Subcutaneous adipose tissue (tissue), 4 donors: ENCODE results near the gene KLHL12. TPM values are rescaled to one million over a fixed set of nuclear protein-coding genes. Genes with fewer than 3 reads are reported as not detected.

Experiments used
- CTCF ChIP-seq: fragments of 450-650 bp; IDR thresholded peaks from one replicate; pipeline ENCODE4 v1.5.1; 2016; ENCODE audit warnings: low read depth, mild to moderate bottlenecking, control low read depth, antibody characterized with exemption, moderate library complexity
- total RNA-seq, 4 donors: library from RNA; depleted of rRNA; stranded (reverse); fragments of >200 nt; gene quantifications; one replicate each; pipeline ENCODE4 v1.1.0, GENCODE V29; 2016

Gene KLHL12
- total RNA-seq, 4 donors from 2014 or later = 18.1 to 25.3 (median 22.2) TPM

- no peak for TF ChIP-seq CTCF
These were observed 68.1 kb downstream of the KLHL12 start for GRCh38 chr1:202858789-202859414.

GRCh38 chr1:202858331-202858730 lies 68.7 kb downstream of the KLHL12 start:
- no peak for TF ChIP-seq CTCF

- TF ChIP-seq CTCF = no peak
These were observed 69.9 kb downstream of the KLHL12 start for GRCh38 chr1:202857136-202857610.

GRCh38 chr1:202856014-202856413 lies 71.0 kb downstream of the KLHL12 start:
- TF ChIP-seq CTCF = no peak

- TF ChIP-seq CTCF = no peak
These were observed 72.2 kb downstream of the KLHL12 start for GRCh38 chr1:202854787-202855186.

- no peak for TF ChIP-seq CTCF
These were observed 74.7 kb downstream of the KLHL12 start for GRCh38 chr1:202852163-202852904.

GRCh38 chr1:202850593-202851362 lies 76.3 kb downstream of the KLHL12 start:
- TF ChIP-seq CTCF = no peak
